Astrocyte (in vitro differentiated cells and primary cell): ENCODE results near the gene EXOC6B. TPM values are rescaled to one million over a fixed set of nuclear protein-coding genes. Genes with fewer than 3 reads are reported as not detected.

Experiments used
- DNase-seq: peaks from one replicate; pipeline ENCODE4 v3.0.0-alpha.2; 2010; ENCODE audit warnings: low read depth
- FAIRE-seq: peaks from 2 replicates; lab custom pipeline; 2011; peaks lifted over from hg19 to GRCh38; lab: Jason Lieb, UNC
- H2AFZ ChIP-seq: 2 replicates; pipeline ENCODE4 v1.6.0; 2012; ENCODE audit warnings: low read depth, low read length, inconsistent platforms
- H3K27ac ChIP-seq: 2 replicates; pipeline ENCODE4 v1.5.1; 2011; ENCODE audit warnings: low read depth, low read length, inconsistent platforms
- H3K27me3 ChIP-seq: 2 replicates; pipeline ENCODE4 v1.6.0; 2011; ENCODE audit warnings: low read length, inconsistent platforms; ENCODE audit not compliant: insufficient read depth
- H3K36me3 ChIP-seq: 2 replicates; pipeline ENCODE4 v1.5.1; 2011; ENCODE audit warnings: low read length, inconsistent platforms; ENCODE audit not compliant: insufficient read depth
- H3K4me1 ChIP-seq: 2 replicates; pipeline ENCODE4 v1.5.1; 2011; ENCODE audit warnings: low read length, inconsistent platforms; ENCODE audit not compliant: insufficient read depth
- H3K4me2 ChIP-seq: 2 replicates; pipeline ENCODE4 v1.6.0; 2012; ENCODE audit warnings: low read length, inconsistent platforms
- H3K4me3 ChIP-seq: 2 replicates; pipeline ENCODE4 v1.5.1; 2011; ENCODE audit warnings: low read depth, mild to moderate bottlenecking, low read length, inconsistent platforms; ENCODE audit not compliant: insufficient read depth
- H3K79me2 ChIP-seq: 2 replicates; pipeline ENCODE4 v1.6.0; 2012; ENCODE audit warnings: mild to moderate bottlenecking, low read length, inconsistent platforms; ENCODE audit not compliant: insufficient read depth
- H3K9ac ChIP-seq: 2 replicates; pipeline ENCODE4 v1.6.0; 2012; ENCODE audit warnings: mild to moderate bottlenecking, low read length, inconsistent platforms
- H3K9me3 ChIP-seq: 2 replicates; pipeline ENCODE4 v1.5.1; 2012; ENCODE audit warnings: low read depth, mild to moderate bottlenecking, low read length, inconsistent platforms; ENCODE audit not compliant: insufficient read depth
- H4K20me1 ChIP-seq: 2 replicates; pipeline ENCODE4 v1.6.0; 2012; ENCODE audit warnings: low read length, inconsistent platforms; ENCODE audit not compliant: insufficient read depth
- H3K27ac Mint-ChIP-seq: one replicate; pipeline ENCODE4 v1.8.0; 2021; ENCODE audit warnings: mild to moderate bottlenecking, mixed read lengths; ENCODE audit not compliant: unreplicated experiment
- H3K27me3 Mint-ChIP-seq: one replicate; pipeline ENCODE4 v1.8.0; 2021; ENCODE audit warnings: low read depth, mixed read lengths; ENCODE audit not compliant: unreplicated experiment
- H3K36me3 Mint-ChIP-seq: one replicate; pipeline ENCODE4 v1.8.0; 2021; ENCODE audit warnings: low read depth, mixed read lengths; ENCODE audit not compliant: unreplicated experiment
- H3K4me1 Mint-ChIP-seq: one replicate; pipeline ENCODE4 v1.8.0; 2021; ENCODE audit warnings: low read depth, mixed read lengths; ENCODE audit not compliant: unreplicated experiment
- H3K4me3 Mint-ChIP-seq: one replicate; pipeline ENCODE4 v1.8.0; 2021; ENCODE audit warnings: mild to moderate bottlenecking, moderate library complexity, mixed read lengths; ENCODE audit not compliant: unreplicated experiment
- H3K9me3 Mint-ChIP-seq: one replicate; pipeline ENCODE4 v1.8.0; 2021; ENCODE audit warnings: mild to moderate bottlenecking, mixed read lengths; ENCODE audit not compliant: unreplicated experiment
- EZH2 ChIP-seq: IDR thresholded peaks from 2 replicates; pipeline ENCODE4 v1.6.1; 2012; ENCODE audit warnings: mild to moderate bottlenecking, low read length, inconsistent platforms; ENCODE audit not compliant: insufficient read depth
- total RNA-seq: library from RNA; stranded (reverse); gene quantifications from 2 replicates; pipeline ENCODE4 v1.2.1, GENCODE V29; 2021
- TF ChIP-seq, protein P1 (sequence below): IDR thresholded peaks from 2 replicates; pipeline ENCODE4 v1.5.1; 2011; ENCODE audit warnings: low read depth, mild to moderate bottlenecking, inconsistent platforms, low read length, moderate library complexity; ENCODE audit not compliant: insufficient read depth

EXOC6B gene
- total RNA-seq, 1 donor from 2014 or later, result 31.8 TPM

DNA sequence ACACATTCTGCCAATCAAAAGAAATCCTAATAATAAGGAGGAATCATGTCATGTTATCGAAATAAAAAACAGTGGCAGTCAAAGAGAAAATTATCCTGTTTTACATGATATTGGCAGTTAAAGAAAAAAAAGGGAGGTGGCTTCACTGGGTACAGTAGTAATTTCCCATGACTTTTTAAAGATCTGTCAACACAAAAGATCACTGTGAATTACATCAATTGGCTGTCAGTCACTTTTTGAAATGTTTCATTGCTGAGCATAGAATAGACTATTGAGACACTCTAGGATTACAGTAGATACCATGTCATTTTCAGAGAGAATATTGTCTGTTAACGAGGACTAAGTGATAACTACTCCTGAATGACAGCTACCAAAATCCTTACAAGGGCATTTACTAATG, 342.5 kb downstream of the EXOC6B start:
- DNase-seq (no peak), FAIRE-seq (no peak)
- Histone ChIP-seq H3K36me3 (no peaks in the 10 kb centered on the region), H3K27me3 (no peaks in the 10 kb centered on the region), H3K27ac (no peak overlapping the region), H3K4me1 (no peaks in the 10 kb centered on the region), H3K4me2 (no peak overlapping the region), H4K20me1 (no peaks in the 10 kb centered on the region), H3K9me3 (no peaks in the 10 kb centered on the region), H3K79me2 (no peaks in the 10 kb centered on the region), H3K4me3 (no peak overlapping the region), H2AFZ (no peak overlapping the region), H3K9ac (no peak overlapping the region)
- no peaks in the 10 kb centered on the region for H3K4me1 Mint-ChIP-seq
- no peak overlapping the region for H3K4me3 Mint-ChIP-seq
- peaks cover 17% of the 10 kb centered on the region for H3K36me3 Mint-ChIP-seq
- H3K9me3 Mint-ChIP-seq, result peaks cover 2% of the 10 kb centered on the region
- H3K27me3 Mint-ChIP-seq, result no peaks in the 10 kb centered on the region
- TF ChIP-seq, protein P1, sequence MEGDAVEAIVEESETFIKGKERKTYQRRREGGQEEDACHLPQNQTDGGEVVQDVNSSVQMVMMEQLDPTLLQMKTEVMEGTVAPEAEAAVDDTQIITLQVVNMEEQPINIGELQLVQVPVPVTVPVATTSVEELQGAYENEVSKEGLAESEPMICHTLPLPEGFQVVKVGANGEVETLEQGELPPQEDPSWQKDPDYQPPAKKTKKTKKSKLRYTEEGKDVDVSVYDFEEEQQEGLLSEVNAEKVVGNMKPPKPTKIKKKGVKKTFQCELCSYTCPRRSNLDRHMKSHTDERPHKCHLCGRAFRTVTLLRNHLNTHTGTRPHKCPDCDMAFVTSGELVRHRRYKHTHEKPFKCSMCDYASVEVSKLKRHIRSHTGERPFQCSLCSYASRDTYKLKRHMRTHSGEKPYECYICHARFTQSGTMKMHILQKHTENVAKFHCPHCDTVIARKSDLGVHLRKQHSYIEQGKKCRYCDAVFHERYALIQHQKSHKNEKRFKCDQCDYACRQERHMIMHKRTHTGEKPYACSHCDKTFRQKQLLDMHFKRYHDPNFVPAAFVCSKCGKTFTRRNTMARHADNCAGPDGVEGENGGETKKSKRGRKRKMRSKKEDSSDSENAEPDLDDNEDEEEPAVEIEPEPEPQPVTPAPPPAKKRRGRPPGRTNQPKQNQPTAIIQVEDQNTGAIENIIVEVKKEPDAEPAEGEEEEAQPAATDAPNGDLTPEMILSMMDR, result no peak
- TF ChIP-seq EZH2, result no peak
- no peak overlapping the region for H3K27ac Mint-ChIP-seq

DNA sequence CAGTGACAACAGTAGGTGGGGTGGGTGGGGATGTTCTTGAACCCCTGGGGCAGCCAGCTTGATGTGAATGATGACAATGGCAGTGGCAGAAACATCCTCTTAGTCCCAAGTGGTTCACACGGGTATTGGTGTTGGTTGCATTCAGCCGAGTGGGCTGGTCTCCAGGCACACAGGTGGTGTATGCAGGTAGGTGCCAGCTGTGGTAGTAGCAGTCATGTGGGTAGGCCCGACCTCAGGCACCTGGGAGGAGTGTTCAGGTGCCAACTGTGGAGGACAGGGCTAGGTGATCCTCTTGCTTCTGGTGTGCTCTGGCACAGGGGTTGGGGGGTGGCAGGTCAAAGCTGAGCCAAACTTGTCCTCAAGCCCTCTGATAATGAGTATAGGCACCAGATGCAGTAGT, 350.6 kb downstream of the EXOC6B start:
- Histone ChIP-seq H3K36me3 (no peaks in the 10 kb centered on the region), H3K9me3 (no peaks in the 10 kb centered on the region), H4K20me1 (no peaks in the 10 kb centered on the region), H3K4me3 (no peak overlapping the region), H3K4me2 (no peak overlapping the region), H3K4me1 (no peaks in the 10 kb centered on the region), H3K79me2 (no peaks in the 10 kb centered on the region), H3K27me3 (no peaks in the 10 kb centered on the region), H3K27ac (no peak overlapping the region), H3K9ac (no peak overlapping the region), H2AFZ (no peak overlapping the region)
- Mint-ChIP-seq H3K4me3 (no peak overlapping the region), H3K27me3 (no peaks in the 10 kb centered on the region), H3K9me3 (peaks cover 11% of the 10 kb centered on the region), H3K4me1 (no peaks in the 10 kb centered on the region), H3K36me3 (peaks cover 32% of the 10 kb centered on the region), H3K27ac (no peak overlapping the region)
- TF ChIP-seq, protein P1, result no peak
- TF ChIP-seq EZH2, result no peak
- FAIRE-seq (no peak), DNase-seq (no peak)

DNA sequence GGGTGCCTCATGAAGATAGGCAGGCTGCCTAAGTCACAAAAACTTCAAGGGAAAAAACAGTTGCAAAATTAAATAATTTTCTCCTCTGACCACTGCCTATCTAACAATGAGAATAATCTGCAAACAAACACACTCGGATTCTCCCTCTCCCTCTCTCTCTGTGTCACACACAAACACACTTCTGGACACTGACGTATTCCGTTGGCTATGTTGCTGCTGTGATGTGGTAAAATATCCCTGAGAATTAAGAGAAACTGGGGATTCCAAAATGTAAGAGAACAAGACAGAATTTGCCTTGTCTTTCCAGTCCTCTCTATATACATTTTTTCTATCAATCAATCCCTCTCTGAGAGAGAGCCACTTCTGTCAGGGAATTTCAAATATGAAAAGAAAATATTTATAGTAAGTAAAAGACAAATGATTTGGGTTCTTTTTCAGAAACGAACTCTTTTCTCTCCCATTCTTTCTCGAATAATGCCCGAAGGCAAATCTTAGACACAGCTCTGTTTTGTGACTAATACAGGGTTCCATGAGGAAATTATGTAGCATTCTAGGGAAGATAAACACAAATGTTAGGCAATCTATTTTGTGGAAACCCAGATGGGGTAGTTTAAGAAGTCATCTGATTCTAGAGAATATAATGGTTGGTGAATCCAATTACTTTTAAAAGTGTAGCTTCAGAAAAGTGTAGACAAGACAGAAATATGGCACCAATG, 367.9 kb downstream of the EXOC6B start:
- H3K4me2 ChIP-seq, result no peak overlapping the region
- TF ChIP-seq, protein P1, result no peak
- no peak for TF ChIP-seq EZH2
- Mint-ChIP-seq H3K27me3 (no peaks in the 10 kb centered on the region), H3K36me3 (peaks cover 2% of the 10 kb centered on the region), H3K9me3 (no peaks in the 10 kb centered on the region), H3K27ac (no peak overlapping the region), H3K4me1 (no peaks in the 10 kb centered on the region), H3K4me3 (no peak overlapping the region)
- no peaks in the 10 kb centered on the region for H3K79me2 ChIP-seq
- no peak overlapping the region for H2AFZ ChIP-seq
- no peaks in the 10 kb centered on the region for H3K4me1 ChIP-seq
- H3K9me3 ChIP-seq, result no peaks in the 10 kb centered on the region
- H4K20me1 ChIP-seq, result no peaks in the 10 kb centered on the region
- no peak for DNase-seq
- H3K9ac ChIP-seq, result no peak overlapping the region
- no peaks in the 10 kb centered on the region for H3K27me3 ChIP-seq
- no peak overlapping the region for H3K4me3 ChIP-seq
- no peak overlapping the region for H3K27ac ChIP-seq
- no peaks in the 10 kb centered on the region for H3K36me3 ChIP-seq
- no peak for FAIRE-seq
